Measurements from ENCODE around the gene ODF2. TPM values are rescaled to one million over a fixed set of nuclear protein-coding genes. Genes with fewer than 3 reads are reported as not detected.

ODF2 gene
- total RNA-seq, 1 experiment from 2014 or later: 37.3 TPM

DNA sequence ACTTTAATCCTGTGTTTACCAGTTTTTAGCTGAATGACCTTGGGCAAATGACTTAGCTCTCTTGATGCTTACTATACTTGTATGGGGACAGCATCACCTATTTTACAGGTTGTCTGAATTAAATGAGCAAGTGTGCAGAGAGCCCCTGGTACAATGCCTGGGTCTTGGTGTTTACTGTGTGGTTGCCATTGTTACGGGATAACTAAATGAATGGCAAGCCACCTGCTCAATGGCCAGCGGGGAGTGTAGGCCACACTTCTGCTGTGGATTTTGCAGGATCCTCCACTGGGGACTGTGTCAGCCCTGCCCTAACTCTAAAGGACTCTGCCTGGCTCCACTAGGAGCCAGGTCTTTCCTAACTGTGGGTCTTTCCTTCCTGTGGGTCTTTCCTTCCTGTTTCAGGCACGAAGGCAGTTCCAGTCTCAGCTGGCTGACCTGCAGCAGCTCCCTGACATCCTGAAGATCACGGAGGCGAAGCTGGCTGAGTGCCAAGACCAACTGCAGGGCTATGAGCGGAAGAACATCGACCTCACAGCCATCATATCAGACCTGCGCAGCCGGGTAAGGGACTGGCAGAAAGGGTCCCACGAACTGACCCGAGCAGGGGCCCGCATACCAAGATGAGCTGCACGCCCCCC, 38.4 kb downstream of the ODF2 start:
- CTCF ChIA-PET: interaction anchor here (0.6 to 0.7 kb wide), 3 partner anchors 10 to 87 kb away, joined by 3 to 4 read pairs (median 3); no protein-coding TSS in a partner anchor
- intact Hi-C loops (cut with micrococcal nuclease): no loop called here
- TF ChIP-seq, protein P1, sequence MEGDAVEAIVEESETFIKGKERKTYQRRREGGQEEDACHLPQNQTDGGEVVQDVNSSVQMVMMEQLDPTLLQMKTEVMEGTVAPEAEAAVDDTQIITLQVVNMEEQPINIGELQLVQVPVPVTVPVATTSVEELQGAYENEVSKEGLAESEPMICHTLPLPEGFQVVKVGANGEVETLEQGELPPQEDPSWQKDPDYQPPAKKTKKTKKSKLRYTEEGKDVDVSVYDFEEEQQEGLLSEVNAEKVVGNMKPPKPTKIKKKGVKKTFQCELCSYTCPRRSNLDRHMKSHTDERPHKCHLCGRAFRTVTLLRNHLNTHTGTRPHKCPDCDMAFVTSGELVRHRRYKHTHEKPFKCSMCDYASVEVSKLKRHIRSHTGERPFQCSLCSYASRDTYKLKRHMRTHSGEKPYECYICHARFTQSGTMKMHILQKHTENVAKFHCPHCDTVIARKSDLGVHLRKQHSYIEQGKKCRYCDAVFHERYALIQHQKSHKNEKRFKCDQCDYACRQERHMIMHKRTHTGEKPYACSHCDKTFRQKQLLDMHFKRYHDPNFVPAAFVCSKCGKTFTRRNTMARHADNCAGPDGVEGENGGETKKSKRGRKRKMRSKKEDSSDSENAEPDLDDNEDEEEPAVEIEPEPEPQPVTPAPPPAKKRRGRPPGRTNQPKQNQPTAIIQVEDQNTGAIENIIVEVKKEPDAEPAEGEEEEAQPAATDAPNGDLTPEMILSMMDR (IDR thresholded peaks at IDR 0.05; ENCODE audit: unreplicated experiment): no peak
- no TSS peak for BruUV-seq (replicated peaks)
- Mint-ChIP-seq H3K9me3 (ENCODE audit: unreplicated experiment) (no peaks in the 10 kb centered on the region), H3K4me3 (ENCODE audit: unreplicated experiment) (no peak overlapping the region), H3K4me1 (ENCODE audit: insufficient read depth, unreplicated experiment) (no peaks in the 10 kb centered on the region), H3K27ac (ENCODE audit: low read depth, unreplicated experiment) (no peak overlapping the region), H3K36me3 (ENCODE audit: insufficient read depth, unreplicated experiment) (peaks cover 31% of the 10 kb centered on the region), H3K27me3 (ENCODE audit: insufficient read depth, unreplicated experiment) (no peaks in the 10 kb centered on the region)
- no peak for DNase-seq (ENCODE audit: unreplicated experiment)
- POLR2A ChIA-PET: interaction anchor here (0.8 to 3.2 kb wide), 2 partner anchors 11 to 14 kb away, joined by 3 to 16 read pairs; partner anchors contain the start of gene GLE1

DNA sequence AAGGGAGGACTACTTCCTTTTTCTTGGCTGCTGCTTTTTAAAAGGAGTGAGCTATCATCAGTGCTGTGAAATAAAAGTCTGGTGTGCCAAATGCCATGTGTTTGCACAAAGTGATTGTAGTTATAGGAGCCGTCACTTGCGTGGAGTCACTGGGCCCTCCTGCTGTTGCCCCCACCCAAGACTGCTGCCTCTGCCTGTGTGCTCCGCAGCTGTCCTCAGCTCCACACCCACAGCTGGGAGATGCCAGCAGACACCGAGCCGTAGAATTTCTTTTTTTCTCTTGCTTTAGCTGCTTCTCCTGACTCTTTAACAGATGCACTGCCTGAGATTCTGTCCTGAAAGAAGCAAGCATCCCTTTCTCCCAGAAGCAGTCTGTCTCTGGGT, 38.9 kb downstream of the ODF2 start:
- Mint-ChIP-seq H3K4me1 (ENCODE audit: insufficient read depth, unreplicated experiment) (no peaks in the 10 kb centered on the region), H3K4me3 (ENCODE audit: unreplicated experiment) (no peak overlapping the region), H3K36me3 (ENCODE audit: insufficient read depth, unreplicated experiment) (peaks cover 35% of the 10 kb centered on the region), H3K27ac (ENCODE audit: low read depth, unreplicated experiment) (no peak overlapping the region), H3K9me3 (ENCODE audit: unreplicated experiment) (no peaks in the 10 kb centered on the region), H3K27me3 (ENCODE audit: insufficient read depth, unreplicated experiment) (no peaks in the 10 kb centered on the region)
- TF ChIP-seq, protein P1 (IDR thresholded peaks at IDR 0.05; ENCODE audit: unreplicated experiment): no peak
- ChIA-PET CTCF (interaction anchor here (0.6 to 1.0 kb wide), 3 partner anchors 9 to 87 kb away, joined by 3 to 4 read pairs (median 3); no protein-coding TSS in a partner anchor), POLR2A (interaction anchor here (0.8 to 3.2 kb wide), 2 partner anchors 10 to 15 kb away, joined by 3 to 16 read pairs; partner anchors contain the start of gene GLE1)
- intact Hi-C loops (cut with micrococcal nuclease): no loop called here
- BruUV-seq (replicated peaks): no TSS peak
- DNase-seq (ENCODE audit: unreplicated experiment): no peak

DNA sequence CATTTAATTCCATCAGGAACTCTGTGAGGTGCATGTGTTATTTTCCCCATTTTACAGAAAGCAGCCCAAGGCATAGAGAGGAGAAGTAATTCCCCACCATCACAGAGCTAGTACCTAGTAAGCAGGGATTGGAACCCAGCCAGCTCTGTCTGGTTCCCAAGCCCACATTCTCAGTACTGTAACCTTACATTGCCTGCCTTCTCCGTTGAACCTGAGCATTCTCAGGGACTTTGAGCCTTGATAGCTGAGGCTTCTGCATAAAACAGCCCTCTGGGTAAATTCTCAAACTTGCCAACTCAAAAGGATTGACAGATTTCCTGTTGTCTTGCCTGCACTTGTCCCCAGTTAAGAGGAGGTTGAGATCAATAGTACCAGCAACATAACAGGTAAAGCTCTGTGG, 39.5 kb downstream of the ODF2 start:
- Mint-ChIP-seq H3K27ac (ENCODE audit: low read depth, unreplicated experiment) (no peak overlapping the region), H3K4me1 (ENCODE audit: insufficient read depth, unreplicated experiment) (no peaks in the 10 kb centered on the region), H3K27me3 (ENCODE audit: insufficient read depth, unreplicated experiment) (no peaks in the 10 kb centered on the region), H3K4me3 (ENCODE audit: unreplicated experiment) (no peak overlapping the region), H3K36me3 (ENCODE audit: insufficient read depth, unreplicated experiment) (peaks cover 35% of the 10 kb centered on the region), H3K9me3 (ENCODE audit: unreplicated experiment) (no peaks in the 10 kb centered on the region)
- intact Hi-C loops (cut with micrococcal nuclease): no loop called here
- ChIA-PET CTCF (interaction anchor here (1.0 kb wide), 1 partner anchor 12 kb away, joined by 3 read pairs; no protein-coding TSS in a partner anchor), POLR2A (interaction anchor here (3.2 kb wide), 1 partner anchor 10 kb away, joined by 16 read pairs; the partner anchor contains the start of gene GLE1)
- no peak for DNase-seq (ENCODE audit: unreplicated experiment)
- no TSS peak for BruUV-seq (replicated peaks)
- TF ChIP-seq, protein P1 (IDR thresholded peaks at IDR 0.05; ENCODE audit: unreplicated experiment): no peak

DNA sequence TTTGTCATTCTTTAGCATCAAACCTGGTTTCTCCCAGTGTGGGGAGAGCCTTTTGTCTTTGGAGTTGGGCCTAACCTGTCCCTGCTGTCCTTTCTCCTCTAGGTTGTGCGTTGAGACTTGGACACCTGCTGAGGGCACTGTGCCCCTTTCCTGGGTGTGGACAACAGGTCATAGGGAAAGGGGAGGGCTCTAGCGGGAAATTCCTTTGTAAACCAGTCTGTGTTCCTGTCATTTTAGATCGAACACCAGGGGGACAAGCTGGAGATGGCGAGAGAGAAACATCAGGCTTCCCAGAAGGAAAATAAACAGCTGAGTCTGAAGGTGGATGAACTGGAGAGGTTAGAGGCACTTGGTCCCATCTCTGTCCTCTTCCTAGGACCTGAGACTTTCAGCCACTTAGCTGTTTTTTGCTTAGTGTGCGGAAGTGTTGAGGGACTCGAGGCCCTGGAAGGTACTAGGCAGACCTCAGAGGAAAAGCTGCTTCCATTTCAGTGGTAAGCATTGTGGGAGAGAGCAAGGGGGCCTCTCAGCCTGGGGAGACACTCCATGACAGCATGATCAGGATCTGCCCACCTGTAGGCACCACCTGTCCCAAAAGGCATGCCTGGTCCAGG, 40.1 kb downstream of the ODF2 start:
- TF ChIP-seq, protein P1 (IDR thresholded peaks at IDR 0.05; ENCODE audit: unreplicated experiment): no peak
- DNase-seq (ENCODE audit: unreplicated experiment): no peak
- Mint-ChIP-seq H3K9me3 (ENCODE audit: unreplicated experiment) (no peaks in the 10 kb centered on the region), H3K27me3 (ENCODE audit: insufficient read depth, unreplicated experiment) (no peaks in the 10 kb centered on the region), H3K27ac (ENCODE audit: low read depth, unreplicated experiment) (no peak overlapping the region), H3K4me1 (ENCODE audit: insufficient read depth, unreplicated experiment) (no peaks in the 10 kb centered on the region), H3K36me3 (ENCODE audit: insufficient read depth, unreplicated experiment) (peaks cover 37% of the 10 kb centered on the region), H3K4me3 (ENCODE audit: unreplicated experiment) (no peak overlapping the region)
- no TSS peak for BruUV-seq (replicated peaks)
- ChIA-PET CTCF (interaction anchor here (1.0 kb wide), 1 partner anchor 12 kb away, joined by 3 read pairs; no protein-coding TSS in a partner anchor), POLR2A (interaction anchor here (1.3 to 3.2 kb wide), 2 partner anchors 9 to 62 kb away, joined by 3 to 16 read pairs; partner anchors contain the start of gene GLE1)
- intact Hi-C loops (cut with micrococcal nuclease): no loop called here

All from MCF 10A (cell line).